Ishikawa (cell line): ENCODE measurements around the gene R3HDM1.

Experiments
- CEBPB ChIP-seq: IDR thresholded peaks from 2 replicates; pipeline ENCODE4 v1.6.1; 2012
- CREB1 ChIP-seq: IDR thresholded peaks from 2 replicates; pipeline ENCODE4 v1.6.1; 2012; ENCODE audit warnings: low read depth
- EGR1 ChIP-seq: IDR thresholded peaks from 2 replicates; pipeline ENCODE4 v1.6.1; 2012
- EP300 ChIP-seq: IDR thresholded peaks from 2 replicates; pipeline ENCODE4 v1.6.1; 2012; ENCODE audit warnings: borderline replicate concordance
- FOXM1 ChIP-seq: IDR thresholded peaks from 2 replicates; pipeline ENCODE4 v1.6.1; 2012; ENCODE audit warnings: low read depth, borderline replicate concordance
- NFIC ChIP-seq: IDR thresholded peaks from 2 replicates; pipeline ENCODE4 v1.6.1; 2012
- RAD21 ChIP-seq: IDR thresholded peaks from 2 replicates; pipeline ENCODE4 v1.6.1; 2012; ENCODE audit warnings: low read depth
- TAF1 ChIP-seq: IDR thresholded peaks from 2 replicates; pipeline ENCODE4 v1.6.1; 2012; ENCODE audit warnings: low read depth, mild to moderate bottlenecking
- TEAD4 ChIP-seq: IDR thresholded peaks from 2 replicates; pipeline ENCODE4 v1.6.1; 2012
- YY1 ChIP-seq: IDR thresholded peaks from 2 replicates; pipeline ENCODE4 v1.6.1; 2012; ENCODE audit warnings: low read depth
- ZBTB7A ChIP-seq: IDR thresholded peaks from 2 replicates; pipeline ENCODE4 v1.6.1; 2012; ENCODE audit warnings: low read depth
- TF ChIP-seq, protein P1 (sequence below): IDR thresholded peaks from 2 replicates; pipeline ENCODE4 v1.6.1; 2012; ENCODE audit warnings: low read depth, mild to moderate bottlenecking
- TF ChIP-seq, protein P2 (sequence below): IDR thresholded peaks from 2 replicates; pipeline ENCODE4 v1.6.1; 2012
- TF ChIP-seq, protein P3 (sequence below): IDR thresholded peaks from 2 replicates; pipeline ENCODE4 v1.6.1; 2012

DNA sequence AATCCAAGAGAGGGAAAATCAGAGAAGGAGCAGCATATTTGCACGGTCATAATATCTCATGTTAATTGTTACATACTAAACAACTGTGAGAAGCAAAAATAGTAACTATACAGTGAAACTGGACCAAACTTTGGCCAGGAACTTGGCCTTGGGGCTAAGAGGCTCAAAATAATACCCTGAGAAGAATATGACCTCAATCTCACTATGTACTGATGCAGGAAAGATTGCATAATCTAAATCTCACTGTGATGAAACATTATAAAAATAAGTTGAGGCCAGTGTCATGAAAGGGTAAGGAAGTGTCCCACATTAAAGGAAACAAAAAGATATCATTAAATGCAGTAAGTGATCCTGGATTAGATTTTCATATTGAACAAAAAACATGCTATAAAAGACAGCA is 36.8 kb upstream of the R3HDM1 start:
- TF ChIP-seq CREB1 (no peak), FOXM1 (no peak), TEAD4 (no peak), EGR1 (no peak), TAF1 (no peak), RAD21 (no peak), EP300 (no peak), NFIC (no peak), YY1 (no peak), ZBTB7A (no peak), CEBPB (no peak)
- TF ChIP-seq, protein P1, sequence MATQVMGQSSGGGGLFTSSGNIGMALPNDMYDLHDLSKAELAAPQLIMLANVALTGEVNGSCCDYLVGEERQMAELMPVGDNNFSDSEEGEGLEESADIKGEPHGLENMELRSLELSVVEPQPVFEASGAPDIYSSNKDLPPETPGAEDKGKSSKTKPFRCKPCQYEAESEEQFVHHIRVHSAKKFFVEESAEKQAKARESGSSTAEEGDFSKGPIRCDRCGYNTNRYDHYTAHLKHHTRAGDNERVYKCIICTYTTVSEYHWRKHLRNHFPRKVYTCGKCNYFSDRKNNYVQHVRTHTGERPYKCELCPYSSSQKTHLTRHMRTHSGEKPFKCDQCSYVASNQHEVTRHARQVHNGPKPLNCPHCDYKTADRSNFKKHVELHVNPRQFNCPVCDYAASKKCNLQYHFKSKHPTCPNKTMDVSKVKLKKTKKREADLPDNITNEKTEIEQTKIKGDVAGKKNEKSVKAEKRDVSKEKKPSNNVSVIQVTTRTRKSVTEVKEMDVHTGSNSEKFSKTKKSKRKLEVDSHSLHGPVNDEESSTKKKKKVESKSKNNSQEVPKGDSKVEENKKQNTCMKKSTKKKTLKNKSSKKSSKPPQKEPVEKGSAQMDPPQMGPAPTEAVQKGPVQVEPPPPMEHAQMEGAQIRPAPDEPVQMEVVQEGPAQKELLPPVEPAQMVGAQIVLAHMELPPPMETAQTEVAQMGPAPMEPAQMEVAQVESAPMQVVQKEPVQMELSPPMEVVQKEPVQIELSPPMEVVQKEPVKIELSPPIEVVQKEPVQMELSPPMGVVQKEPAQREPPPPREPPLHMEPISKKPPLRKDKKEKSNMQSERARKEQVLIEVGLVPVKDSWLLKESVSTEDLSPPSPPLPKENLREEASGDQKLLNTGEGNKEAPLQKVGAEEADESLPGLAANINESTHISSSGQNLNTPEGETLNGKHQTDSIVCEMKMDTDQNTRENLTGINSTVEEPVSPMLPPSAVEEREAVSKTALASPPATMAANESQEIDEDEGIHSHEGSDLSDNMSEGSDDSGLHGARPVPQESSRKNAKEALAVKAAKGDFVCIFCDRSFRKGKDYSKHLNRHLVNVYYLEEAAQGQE, result no peak
- TF ChIP-seq, protein P2, sequence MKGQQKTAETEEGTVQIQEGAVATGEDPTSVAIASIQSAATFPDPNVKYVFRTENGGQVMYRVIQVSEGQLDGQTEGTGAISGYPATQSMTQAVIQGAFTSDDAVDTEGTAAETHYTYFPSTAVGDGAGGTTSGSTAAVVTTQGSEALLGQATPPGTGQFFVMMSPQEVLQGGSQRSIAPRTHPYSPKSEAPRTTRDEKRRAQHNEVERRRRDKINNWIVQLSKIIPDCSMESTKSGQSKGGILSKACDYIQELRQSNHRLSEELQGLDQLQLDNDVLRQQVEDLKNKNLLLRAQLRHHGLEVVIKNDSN, result no peak
- TF ChIP-seq, protein P3, sequence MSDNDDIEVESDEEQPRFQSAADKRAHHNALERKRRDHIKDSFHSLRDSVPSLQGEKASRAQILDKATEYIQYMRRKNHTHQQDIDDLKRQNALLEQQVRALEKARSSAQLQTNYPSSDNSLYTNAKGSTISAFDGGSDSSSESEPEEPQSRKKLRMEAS, result no peak
